ENCODE measurements around the gene NTSR2. TPM values are rescaled to one million over a fixed set of nuclear protein-coding genes. Genes with fewer than 3 reads are reported as not detected.

The NTSR2 gene
- total and polyA plus RNA-seq, 12 donors, result 0.10 to 0.15 TPM; not detected in 10

- WGBS, 2 donors, result 77 to 79% methylated on average over 10 of the region's 10 CpGs
- Histone ChIP-seq H3K36me3 (no peaks in the 10 kb centered on the region), H3K27me3 (peaks cover 0 to 68% (median 29%) of the 10 kb centered on the region in 7 donors), H3K27ac (no peak overlapping the region), H3K4me3 (no peak overlapping the region), H3K9me3 (peaks cover 0 to 3% (median 0%) of the 10 kb centered on the region in 11 donors), H3K4me1 (peaks cover 0 to 18% (median 3%) of the 10 kb centered on the region in 9 donors)
- TF ChIP-seq CTCF (IDR thresholded peaks at IDR 0.05), result no peak
- DNase-seq, result no peak
- intact Hi-C loops (cut with DNase I), result no loop called here
- ATAC-seq, result no peak
These were observed 5.0 kb upstream of the NTSR2 start for GRCh38 chr2:11674983-11675382.

- H3K9me3 ChIP-seq, result peaks cover 0 to 3% (median 0%) of the 10 kb centered on the region in 11 donors
- no peak overlapping the region for H3K27ac ChIP-seq
- intact Hi-C loops (cut with DNase I), result no loop called here
- TF ChIP-seq CTCF (IDR thresholded peaks at IDR 0.05), result no peak
- no peak for DNase-seq
- H3K4me3 ChIP-seq, result no peak overlapping the region
- ATAC-seq, result no peak
- H3K27me3 ChIP-seq, result peaks cover 0 to 73% (median 38%) of the 10 kb centered on the region in 7 donors
- H3K4me1 ChIP-seq, result peaks cover 0 to 20% (median 8%) of the 10 kb centered on the region in 9 donors
- 69 to 76% methylated on average over 3 of the region's 3 CpGs for WGBS, 2 donors
- H3K36me3 ChIP-seq, result no peaks in the 10 kb centered on the region
These were observed 2.4 kb upstream of the NTSR2 start for GRCh38 chr2:11672407-11672806.

- Histone ChIP-seq H3K27me3 (peaks cover 0 to 47% (median 32%) of the 10 kb centered on the region in 7 donors), H3K27ac (no peak overlapping the region), H3K4me3 (no peak overlapping the region), H3K9me3 (peaks cover 0 to 4% (median 0%) of the 10 kb centered on the region in 11 donors), H3K36me3 (no peaks in the 10 kb centered on the region), H3K4me1 (peaks cover 0 to 14% (median 8%) of the 10 kb centered on the region in 9 donors)
- TF ChIP-seq CTCF (IDR thresholded peaks at IDR 0.05), result no peak
- ATAC-seq, result no peak
- intact Hi-C loops (cut with DNase I), result no loop called here
- DNase-seq, result no peak
- WGBS, 2 donors, result 73 to 78% methylated on average over 16 of the region's 16 CpGs
These were observed 1.9 kb downstream of the NTSR2 start for GRCh38 chr2:11667866-11668637.

GRCh38 chr2:11667194-11667593 lies 2.8 kb downstream of the NTSR2 start:
- WGBS, 2 donors, result 77 to 81% methylated on average over 3 of the region's 3 CpGs
- no peak for DNase-seq

More at GRCh38 chr2:11667194-11667593, 2.8 kb downstream of the NTSR2 start:
- peaks cover 0 to 12% (median 0%) of the 10 kb centered on the region in 11 donors for H3K9me3 ChIP-seq
- peaks cover 0 to 14% (median 8%) of the 10 kb centered on the region in 9 donors for H3K4me1 ChIP-seq
- ATAC-seq, result no peak
- H3K27me3 ChIP-seq, result peaks cover 0 to 47% (median 27%) of the 10 kb centered on the region in 7 donors
- H3K4me3 ChIP-seq, result no peak overlapping the region
- TF ChIP-seq CTCF (IDR thresholded peaks at IDR 0.05), result no peak
- H3K27ac ChIP-seq, result no peak overlapping the region
- intact Hi-C loops (cut with DNase I), result no loop called here
- no peaks in the 10 kb centered on the region for H3K36me3 ChIP-seq
